ENCODE results near the gene RNF215. TPM values are rescaled to one million over a fixed set of nuclear protein-coding genes. Genes with fewer than 3 reads are reported as not detected.

Gene RNF215
- total and polyA plus RNA-seq, 7 experiments from 2014 or later, result 0.08 to 10.8 (median 4.9) TPM

GRCh38 chr22:30397656-30398635 is 10.7 kb upstream of the RNF215 start:
- intact Hi-C loops (cut with micrococcal nuclease), result loop anchor here (1.0 to 10.0 kb wide), 2 partner anchors 28 to 357 kb away; no protein-coding TSS in a partner anchor
- CTCF ChIA-PET, result interaction anchor here (0.6 to 4.8 kb wide), 8 partner anchors 9 to 127 kb away, joined by 3 to 38 read pairs (median 5); partner anchors contain the start of genes CASTOR1, MTFP1 and RNF215
- H3K9me3 ChIP-seq (ENCODE audit: control insufficient read depth in 2 of 3, low read length in 3 of 3), result no peaks in the 10 kb centered on the region
- H3K4me3 Mint-ChIP-seq, result peak overlapping the region; percentile 85 to 95 (median 90)
- peaks cover 0 to 5% (median 0%) of the 10 kb centered on the region in 5 donors for H3K27me3 Mint-ChIP-seq
- H3K4me1 Mint-ChIP-seq, result peaks cover 24 to 61% (median 40%) of the 10 kb centered on the region in 7 donors
- DNase-seq, result peak in 1 of 9 donors; percentile 18
- H3K27ac ChIP-seq (ENCODE audit: low read depth, low read length), result peak overlapping the region; percentile 77
- peak overlapping the region; percentile 52 to 92 (median 89) for H3K27ac Mint-ChIP-seq
- H3K27me3 ChIP-seq (ENCODE audit: control insufficient read depth in 2 of 2, insufficient read depth in 2 of 2, low read length in 2 of 2), result no peaks in the 10 kb centered on the region
- peaks cover 0 to 4% (median 0%) of the 10 kb centered on the region in 3 experiments for H3K36me3 ChIP-seq (ENCODE audit: control insufficient read depth in 2 of 3, insufficient read depth in 3 of 3, low read length in 3 of 3)
- peaks cover 0 to 5% (median under 1%) of the 10 kb centered on the region in 5 donors for H3K36me3 Mint-ChIP-seq
- no peaks in the 10 kb centered on the region for H3K9me3 Mint-ChIP-seq
- peaks cover 12 to 22% of the 10 kb centered on the region in 2 donors for H3K4me1 ChIP-seq (ENCODE audit: control insufficient read depth in 2 of 2, insufficient read depth in 2 of 2, low read length in 2 of 2)
- peak overlapping the region; percentile 71 for H3K4me3 ChIP-seq (ENCODE audit: low read length)
- POLR2A ChIA-PET, result interaction anchor here (0.8 to 12.2 kb wide), 9 partner anchors 8 to 476 kb away, joined by 3 to 158 read pairs (median 8); partner anchors contain the start of genes CASTOR1, CCDC157, MTFP1 and SF3A1
- no peak for ATAC-seq

GRCh38 chr22:30396871-30397655 is 9.9 kb upstream of the RNF215 start, which contains the start of gene SEC14L2:
TSS of gene SEC14L2 (plus strand) at chr22:30397018. CDS start at chr22:30397117, 99 bp downstream.
- Mint-ChIP-seq H3K4me3 (peak within 1 kb of the TSS; percentile 85 to 95 (median 90)), H3K27ac (peak within 1 kb of the TSS; percentile 77 to 94 (median 91)), H3K27me3 (peaks cover 0 to 5% (median 0%) of the 10 kb centered on the region in 5 donors), H3K4me1 (peaks cover 29 to 69% (median 46%) of the 10 kb centered on the region in 7 donors), H3K9me3 (no peaks in the 10 kb centered on the region), H3K36me3 (peaks cover 0 to 5% (median 0%) of the 10 kb centered on the region in 5 donors)
- Histone ChIP-seq H3K36me3 (ENCODE audit: control insufficient read depth in 2 of 3, insufficient read depth in 3 of 3, low read length in 3 of 3) (peaks cover 0 to 4% (median 0%) of the 10 kb centered on the region in 3 experiments), H3K4me1 (ENCODE audit: control insufficient read depth in 2 of 2, insufficient read depth in 2 of 2, low read length in 2 of 2) (peaks cover 12 to 22% of the 10 kb centered on the region in 2 donors), H3K4me3 (ENCODE audit: low read length) (peak within 1 kb of the TSS; percentile 71), H3K27me3 (ENCODE audit: control insufficient read depth in 2 of 2, insufficient read depth in 2 of 2, low read length in 2 of 2) (no peaks in the 10 kb centered on the region), H3K9me3 (ENCODE audit: control insufficient read depth in 2 of 3, low read length in 3 of 3) (no peaks in the 10 kb centered on the region), H3K27ac (ENCODE audit: low read depth, low read length) (peak within 1 kb of the TSS; percentile 77)
- CTCF ChIA-PET, result interaction anchor here (0.5 to 4.8 kb wide), 9 partner anchors 10 to 189 kb away, joined by 3 to 38 read pairs (median 3); partner anchors contain the start of genes MTFP1 and RNF215
- ATAC-seq, result peak; percentile 81
- POLR2A ChIA-PET, result interaction anchor here (0.8 to 12.2 kb wide), 11 partner anchors 9 to 475 kb away, joined by 3 to 158 read pairs (median 5); partner anchors contain the start of genes CASTOR1, CCDC157, MTFP1 and SF3A1
- peak; percentile 26 to 73 (median 50) for DNase-seq
- intact Hi-C loops (cut with micrococcal nuclease), result loop anchor here (1.0 to 10.0 kb wide), 3 partner anchors 27 to 358 kb away; no protein-coding TSS in a partner anchor

- no peaks in the 10 kb centered on the region for H3K27me3 ChIP-seq (ENCODE audit: control insufficient read depth in 2 of 2, insufficient read depth in 2 of 2, low read length in 2 of 2)
- peaks cover 0 to 4% (median 0%) of the 10 kb centered on the region in 3 experiments for H3K36me3 ChIP-seq (ENCODE audit: control insufficient read depth in 2 of 3, insufficient read depth in 3 of 3, low read length in 3 of 3)
- intact Hi-C loops (cut with micrococcal nuclease), result loop anchor here in 1 of 2 donors (5.0 to 10.0 kb wide), 2 partner anchors 287 to 361 kb away; no protein-coding TSS in a partner anchor
- ATAC-seq (no peak), DNase-seq (no peak)
- H3K4me1 Mint-ChIP-seq, result peaks cover 33 to 67% (median 55%) of the 10 kb centered on the region in 7 donors
- peaks cover 11 to 26% of the 10 kb centered on the region in 2 donors for H3K4me1 ChIP-seq (ENCODE audit: control insufficient read depth in 2 of 2, insufficient read depth in 2 of 2, low read length in 2 of 2)
- ChIA-PET POLR2A (interaction anchor here (0.6 to 12.2 kb wide), 5 partner anchors 26 to 837 kb away, joined by 3 to 158 read pairs (median 3); partner anchors contain the start of gene MTFP1), CTCF (interaction anchor here (0.6 to 4.8 kb wide), 4 partner anchors 31 to 131 kb away, joined by 3 to 38 read pairs (median 8); partner anchors contain the start of gene MTFP1)
- peaks cover 0 to 5% (median 0%) of the 10 kb centered on the region in 5 donors for H3K27me3 Mint-ChIP-seq
- H3K27ac Mint-ChIP-seq, result peak overlapping the region in 4 of 9 donors; percentile 28 to 94 (median 70)
- H3K9me3 ChIP-seq (ENCODE audit: control insufficient read depth in 2 of 3, low read length in 3 of 3), result no peaks in the 10 kb centered on the region
- no peaks in the 10 kb centered on the region for H3K9me3 Mint-ChIP-seq
- no peak overlapping the region for H3K27ac ChIP-seq (ENCODE audit: low read depth, low read length)
- peaks cover 0 to 3% (median 0%) of the 10 kb centered on the region in 5 donors for H3K36me3 Mint-ChIP-seq
- H3K4me3 ChIP-seq (ENCODE audit: low read length), result no peak overlapping the region
- H3K4me3 Mint-ChIP-seq, result peak overlapping the region in 2 of 10 donors; percentile 13 to 27
These were observed 6.7 kb upstream of the RNF215 start for GRCh38 chr22:30393885-30394284.

- H3K4me1 Mint-ChIP-seq, result peaks cover 28 to 61% (median 49%) of the 10 kb centered on the region in 7 donors
These were observed 6.1 kb upstream of the RNF215 start for GRCh38 chr22:30393322-30393680.

GRCh38 chr22:30392661-30393321 is 5.6 kb upstream of the RNF215 start:
- intact Hi-C loops (cut with micrococcal nuclease), result loop anchor here in 1 of 2 donors (5.0 to 10.0 kb wide), 2 partner anchors 285 to 362 kb away; no protein-coding TSS in a partner anchor
- Histone ChIP-seq H3K36me3 (ENCODE audit: control insufficient read depth in 2 of 3, insufficient read depth in 3 of 3, low read length in 3 of 3) (peaks cover 0 to 4% (median 0%) of the 10 kb centered on the region in 3 experiments), H3K4me1 (ENCODE audit: control insufficient read depth in 2 of 2, insufficient read depth in 2 of 2, low read length in 2 of 2) (peaks cover 6 to 16% of the 10 kb centered on the region in 2 donors), H3K27ac (ENCODE audit: low read depth, low read length) (no peak overlapping the region), H3K4me3 (ENCODE audit: low read length) (no peak overlapping the region), H3K27me3 (ENCODE audit: control insufficient read depth in 2 of 2, insufficient read depth in 2 of 2, low read length in 2 of 2) (no peaks in the 10 kb centered on the region), H3K9me3 (ENCODE audit: control insufficient read depth in 2 of 3, low read length in 3 of 3) (no peaks in the 10 kb centered on the region)
- H3K4me3 Mint-ChIP-seq, result peak overlapping the region in 4 of 10 donors; percentile 9 to 52 (median 34)
- no peaks in the 10 kb centered on the region for H3K9me3 Mint-ChIP-seq
- H3K27me3 Mint-ChIP-seq, result no peaks in the 10 kb centered on the region
- H3K4me1 Mint-ChIP-seq, result peaks cover 22 to 56% (median 44%) of the 10 kb centered on the region in 7 donors
- H3K27ac Mint-ChIP-seq, result peak overlapping the region in 8 of 9 donors; percentile 32 to 94 (median 70)
- ChIA-PET CTCF (interaction anchor here (0.7 to 9.0 kb wide), 10 partner anchors 10 to 362 kb away, joined by 3 to 157 read pairs (median 9); partner anchors contain the start of genes CASTOR1 and MTFP1), POLR2A (interaction anchor here (1.0 to 12.2 kb wide), 4 partner anchors 32 to 103 kb away, joined by 3 to 158 read pairs (median 44); partner anchors contain the start of genes CASTOR1 and MTFP1)
- ATAC-seq, result no peak
- no peak for DNase-seq
- H3K36me3 Mint-ChIP-seq, result peaks cover 0 to 3% (median 0%) of the 10 kb centered on the region in 5 donors

More at GRCh38 chr22:30393322-30393680, 6.1 kb upstream of the RNF215 start:
- Histone ChIP-seq H3K27ac (ENCODE audit: low read depth, low read length) (no peak overlapping the region), H3K36me3 (ENCODE audit: control insufficient read depth in 2 of 3, insufficient read depth in 3 of 3, low read length in 3 of 3) (peaks cover 0 to 4% (median 0%) of the 10 kb centered on the region in 3 experiments), H3K4me3 (ENCODE audit: low read length) (no peak overlapping the region), H3K9me3 (ENCODE audit: control insufficient read depth in 2 of 3, low read length in 3 of 3) (no peaks in the 10 kb centered on the region), H3K27me3 (ENCODE audit: control insufficient read depth in 2 of 2, insufficient read depth in 2 of 2, low read length in 2 of 2) (no peaks in the 10 kb centered on the region), H3K4me1 (ENCODE audit: control insufficient read depth in 2 of 2, insufficient read depth in 2 of 2, low read length in 2 of 2) (peaks cover 6 to 21% of the 10 kb centered on the region in 2 donors)
- Mint-ChIP-seq H3K27ac (peak overlapping the region in 4 of 9 donors; percentile 28 to 94 (median 64)), H3K9me3 (no peaks in the 10 kb centered on the region), H3K27me3 (peaks cover 0 to 5% (median 0%) of the 10 kb centered on the region in 5 donors), H3K36me3 (peaks cover 0 to 3% (median 0%) of the 10 kb centered on the region in 5 donors), H3K4me3 (peak overlapping the region in 2 of 10 donors; percentile 2 to 52)
- ChIA-PET POLR2A (interaction anchor here (0.6 to 12.2 kb wide), 3 partner anchors 32 to 103 kb away, joined by 3 to 158 read pairs (median 84); partner anchors contain the start of genes CASTOR1 and MTFP1), CTCF (interaction anchor here (1.3 to 9.0 kb wide), 4 partner anchors 32 to 130 kb away, joined by 3 to 157 read pairs (median 45); partner anchors contain the start of genes CASTOR1 and MTFP1)
- no peak for ATAC-seq
- DNase-seq, result no peak
- intact Hi-C loops (cut with micrococcal nuclease), result loop anchor here in 1 of 2 donors (5.0 to 10.0 kb wide), 2 partner anchors 286 to 362 kb away; no protein-coding TSS in a partner anchor

Data from naive thymus-derived CD4-positive, alpha-beta T cell (primary cell).